CD8-positive, alpha-beta memory T cell (primary cell): Measurements from ENCODE around the gene RALB. TPM values are rescaled to one million over a fixed set of nuclear protein-coding genes. Genes with fewer than 3 reads are reported as not detected.

ENCODE experiments used
- CTCF ChIA-PET: fragments of 350-600 bp; sonication (Branson Sonifier 250); formaldehyde crosslinking; loops from one replicate; lab custom pipeline; 2021; ENCODE audit warnings: antibody characterized with exemption; lab: Charles Lee
- POLR2A ChIA-PET: fragments of 350-600 bp; sonication (Branson Sonifier 250); formaldehyde crosslinking; loops from one replicate; lab custom pipeline; 2021; ENCODE audit warnings: antibody characterized with exemption; lab: Charles Lee
- DNase-seq, 5 donors: peaks; one replicate each; pipeline versions ENCODE4 v3.0.0 to v3.0.0-alpha.2; 2020 to 2022; ENCODE audit warnings: mixed read lengths in 1 of 5
- H3K27ac ChIP-seq: one replicate; pipeline ENCODE4 v1.7.0; 2013; ENCODE audit warnings: low read depth, mild to moderate bottlenecking, low read length, moderate library complexity
- H3K27me3 ChIP-seq: 2 replicates; pipeline ENCODE4 v1.7.0; 2013; ENCODE audit warnings: low read length, mild to moderate bottlenecking; ENCODE audit not compliant: insufficient read depth, poor library complexity, severe bottlenecking
- H3K36me3 ChIP-seq: 2 replicates; pipeline ENCODE4 v1.7.0; 2013; ENCODE audit warnings: mild to moderate bottlenecking, low read length, moderate library complexity; ENCODE audit not compliant: insufficient read depth
- H3K4me1 ChIP-seq: 2 replicates; pipeline ENCODE4 v1.7.0; 2013; ENCODE audit warnings: mild to moderate bottlenecking, low read length, moderate library complexity; ENCODE audit not compliant: insufficient read depth
- H3K4me3 ChIP-seq: 2 replicates; pipeline ENCODE4 v1.7.0; 2013; ENCODE audit warnings: mild to moderate bottlenecking, low read length
- H3K9me3 ChIP-seq: 2 replicates; pipeline ENCODE4 v1.7.0; 2013; ENCODE audit warnings: mild to moderate bottlenecking, low read length
- H3K27ac Mint-ChIP-seq, 8 donors: one replicate each; pipeline ENCODE4 v1.8.0; 2020 to 2021; ENCODE audit warnings: mixed read lengths in 8 of 8, mild to moderate bottlenecking in 6 of 8, inconsistent platforms in 3 of 8, moderate library complexity in 3 of 8
- H3K27me3 Mint-ChIP-seq, 2 donors: one replicate each; pipeline ENCODE4 v1.8.0; 2020 to 2021; ENCODE audit warnings: mixed read lengths in 2 of 2, mild to moderate bottlenecking in 1 of 2, moderate library complexity in 1 of 2
- H3K36me3 Mint-ChIP-seq, 3 donors: one replicate each; pipeline ENCODE4 v1.8.0; 2020 to 2021; ENCODE audit warnings: mixed read lengths in 3 of 3, inconsistent platforms in 1 of 3, mild to moderate bottlenecking in 1 of 3
- H3K4me1 Mint-ChIP-seq, 3 donors: one replicate each; pipeline ENCODE4 v1.8.0; 2020 to 2021; ENCODE audit warnings: mixed read lengths in 3 of 3, inconsistent platforms in 1 of 3, mild to moderate bottlenecking in 1 of 3
- H3K4me3 Mint-ChIP-seq, 7 donors: one replicate each; pipeline ENCODE4 v1.8.0; 2020 to 2021; ENCODE audit warnings: mixed read lengths in 7 of 7, mild to moderate bottlenecking in 6 of 7, moderate library complexity in 4 of 7, inconsistent platforms in 2 of 7
- H3K9me3 Mint-ChIP-seq, 5 donors: one replicate each; pipeline ENCODE4 v1.8.0; 2020 to 2022; ENCODE audit warnings: mixed read lengths in 5 of 5, mild to moderate bottlenecking in 3 of 5, moderate library complexity in 2 of 5, inconsistent platforms in 1 of 5
- polyA plus RNA-seq: library from polyadenylated mRNA; unstranded; fragments of 300-500 nt; fragmentation: Illumina TruSeq; gene quantifications from one replicate; pipeline ENCODE4 v1.2.3, GENCODE V29; 2021
- total RNA-seq, 2 experiments: library from RNA; stranded (reverse); gene quantifications; one replicate each; pipeline ENCODE4 v1.2.3, GENCODE V29; 2021

RALB gene
- total and polyA plus RNA-seq, 3 experiments from 2014 or later = 32.5 to 39.6 (median 37.3) TPM

DNA sequence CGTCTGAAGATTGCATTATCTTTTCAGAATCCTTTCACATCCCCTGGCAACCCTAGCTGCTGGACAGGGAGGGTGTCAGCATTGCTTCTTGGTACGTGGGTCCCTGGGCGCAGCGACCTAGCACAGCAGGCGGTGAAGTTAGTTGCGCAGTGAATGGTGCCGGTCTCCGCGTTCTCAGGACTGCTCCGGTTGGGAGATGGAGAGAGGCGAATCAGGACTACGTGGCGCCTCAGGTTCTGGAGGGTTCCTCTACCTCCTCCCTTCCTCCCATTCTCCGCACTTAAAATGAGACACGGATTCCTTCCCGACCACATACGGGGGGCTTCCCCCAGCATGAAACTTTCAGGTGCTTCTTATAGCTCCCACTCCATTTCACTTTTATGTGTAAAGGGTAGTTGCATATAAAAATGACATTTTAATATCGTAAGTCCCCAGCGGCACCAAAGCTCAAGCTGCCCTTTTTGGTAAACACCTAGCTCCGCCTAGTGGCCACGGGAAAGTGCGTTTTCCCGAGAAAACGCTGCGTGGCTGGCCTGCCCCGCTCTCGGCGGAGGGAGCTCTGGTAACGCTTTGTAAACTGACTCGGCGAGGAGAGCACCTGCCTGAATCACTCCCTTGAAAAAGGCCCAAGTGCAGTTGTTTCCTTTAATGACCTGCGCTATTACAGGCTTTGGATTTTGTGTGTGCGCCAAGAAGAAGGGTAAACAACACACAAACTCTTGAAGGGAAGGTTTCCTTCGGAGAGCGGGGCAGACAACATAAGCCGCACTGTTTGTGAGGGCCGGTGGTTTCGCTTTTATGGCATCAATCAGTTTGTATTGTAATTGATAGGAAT lies 60.4 kb downstream of the RALB start:
- Histone ChIP-seq H3K4me1 (peaks cover 9% of the 10 kb centered on the region), H3K36me3 (no peaks in the 10 kb centered on the region), H3K27me3 (no peaks in the 10 kb centered on the region), H3K9me3 (no peaks in the 10 kb centered on the region), H3K27ac (no peak overlapping the region), H3K4me3 (peak overlapping the region; percentile 54)
- H3K36me3 Mint-ChIP-seq = no peaks in the 10 kb centered on the region
- CTCF ChIA-PET = interaction anchor here (0.6 to 4.3 kb wide), 32 partner anchors 10 to 672 kb away, joined by 3 to 39 read pairs (median 4); partner anchors contain the start of gene TMEM185B
- H3K4me3 Mint-ChIP-seq = peak overlapping the region; percentile 38 to 92 (median 81)
- H3K27me3 Mint-ChIP-seq = peaks cover 8 to 11% of the 10 kb centered on the region in 2 donors
- POLR2A ChIA-PET = interaction anchor here (0.5 to 0.9 kb wide), 3 partner anchors 15 to 136 kb away, joined by 3 to 4 read pairs (median 3); partner anchors contain the start of gene RALB
- peak overlapping the region in 4 of 8 donors; percentile 51 to 83 (median 68) for H3K27ac Mint-ChIP-seq
- DNase-seq = peak; percentile 39 to 74 (median 46)
- no peaks in the 10 kb centered on the region for H3K9me3 Mint-ChIP-seq
- peaks cover 15 to 24% (median 16%) of the 10 kb centered on the region in 3 donors for H3K4me1 Mint-ChIP-seq

DNA sequence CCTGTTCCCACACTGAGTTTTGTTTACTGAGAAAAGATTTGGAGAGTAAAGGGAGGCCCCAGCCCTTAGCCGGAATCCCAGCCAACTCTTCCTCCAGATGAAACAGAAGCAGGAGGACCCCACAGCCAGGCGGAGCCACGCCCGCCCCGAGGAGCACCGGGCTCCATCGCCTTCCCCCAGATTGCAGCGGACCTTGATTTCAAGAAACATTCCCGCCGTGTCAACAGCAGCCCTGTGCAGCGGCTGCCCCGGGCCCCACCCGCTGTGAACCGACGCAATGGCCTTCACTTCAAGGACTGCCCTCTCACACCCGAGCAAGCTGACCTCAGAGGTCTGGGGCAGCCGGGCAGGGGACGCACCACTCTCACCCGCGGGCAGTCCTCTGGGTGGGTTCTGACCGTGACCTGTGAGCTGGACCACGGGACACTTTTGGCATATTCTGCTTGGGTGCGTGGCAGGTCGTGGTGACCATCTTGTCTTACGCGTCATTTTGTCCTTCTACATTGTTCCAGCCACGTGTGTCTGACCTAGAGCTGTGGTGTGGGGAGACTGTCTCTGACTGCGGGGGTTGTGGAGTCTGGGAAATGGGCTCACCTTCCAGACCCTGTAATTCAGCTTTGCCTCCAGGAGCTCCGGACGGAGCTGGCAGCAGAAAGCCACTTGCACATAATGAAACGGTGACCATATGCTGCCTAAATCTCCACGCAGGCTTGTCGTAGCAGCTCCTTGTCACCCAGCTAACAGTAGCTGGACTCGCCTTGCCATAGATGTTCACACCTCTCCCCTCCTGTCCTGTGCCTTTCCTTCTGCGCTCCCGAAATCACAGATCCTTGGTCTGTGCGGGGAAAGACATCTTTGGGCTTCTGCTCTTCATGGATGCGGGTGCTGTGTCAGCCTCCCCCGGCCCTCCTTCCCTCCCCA lies 61.3 kb downstream of the RALB start:
- Histone ChIP-seq H3K36me3 (no peaks in the 10 kb centered on the region), H3K4me1 (peaks cover 9% of the 10 kb centered on the region), H3K4me3 (peak overlapping the region; percentile 54), H3K27me3 (no peaks in the 10 kb centered on the region), H3K27ac (no peak overlapping the region), H3K9me3 (no peaks in the 10 kb centered on the region)
- H3K4me1 Mint-ChIP-seq = peaks cover 15 to 24% (median 16%) of the 10 kb centered on the region in 3 donors
- H3K4me3 Mint-ChIP-seq = peak overlapping the region in 6 of 7 donors; percentile 39 to 90 (median 70)
- peaks cover 8 to 11% of the 10 kb centered on the region in 2 donors for H3K27me3 Mint-ChIP-seq
- ChIA-PET POLR2A (interaction anchor here (0.7 to 0.9 kb wide), 2 partner anchors 61 to 137 kb away, joined by 3 to 4 read pairs; partner anchors contain the start of gene RALB), CTCF (interaction anchor here (0.8 to 4.3 kb wide), 30 partner anchors 10 to 673 kb away, joined by 3 to 39 read pairs (median 4); partner anchors contain the start of gene TMEM185B)
- no peak for DNase-seq
- no peaks in the 10 kb centered on the region for H3K36me3 Mint-ChIP-seq
- H3K27ac Mint-ChIP-seq = peak overlapping the region in 2 of 8 donors; percentile 6 to 19
- H3K9me3 Mint-ChIP-seq = no peaks in the 10 kb centered on the region

DNA sequence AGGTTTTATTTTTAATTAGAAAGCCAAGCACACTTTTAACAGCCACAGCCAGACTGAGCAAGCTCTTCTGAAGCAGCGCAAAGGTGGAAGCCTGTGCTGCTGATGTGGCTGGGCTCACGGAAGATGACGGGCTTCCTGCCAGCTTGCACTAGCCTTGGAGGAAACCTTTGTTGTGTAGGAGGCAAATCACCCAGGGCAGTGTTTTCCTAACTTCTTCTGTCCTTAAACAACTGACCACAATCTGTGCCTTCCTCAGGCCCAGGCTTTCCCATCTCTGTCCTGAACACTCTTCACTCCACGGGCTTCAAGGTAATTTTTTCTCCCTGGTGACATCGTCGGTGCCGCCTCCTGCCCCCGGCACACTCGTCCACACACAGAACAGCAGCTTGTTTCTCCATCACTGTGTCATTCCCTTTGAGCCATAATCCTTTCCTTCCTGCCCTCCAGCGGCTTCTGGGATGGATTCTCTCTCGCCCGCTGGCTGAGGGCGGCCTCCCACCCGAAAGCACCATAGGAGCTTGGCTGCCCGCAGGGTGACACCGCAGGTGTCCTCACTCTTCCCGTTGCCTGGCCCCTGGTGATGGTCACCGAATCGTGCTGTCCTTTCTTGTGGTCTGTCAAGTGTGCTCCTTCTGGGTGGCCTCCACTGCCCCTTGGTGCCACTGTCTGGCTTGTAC lies 62.2 kb downstream of the RALB start:
- Histone ChIP-seq H3K4me1 (peaks cover 9% of the 10 kb centered on the region), H3K27ac (no peak overlapping the region), H3K27me3 (no peaks in the 10 kb centered on the region), H3K9me3 (no peaks in the 10 kb centered on the region), H3K4me3 (no peak overlapping the region), H3K36me3 (no peaks in the 10 kb centered on the region)
- no peaks in the 10 kb centered on the region for H3K36me3 Mint-ChIP-seq
- ChIA-PET POLR2A (no interaction called here), CTCF (interaction anchor here (0.8 to 4.3 kb wide), 8 partner anchors 9 to 673 kb away, joined by 3 to 39 read pairs (median 8); no protein-coding TSS in a partner anchor)
- peak overlapping the region in 4 of 7 donors; percentile 14 to 78 (median 40) for H3K4me3 Mint-ChIP-seq
- peak overlapping the region in 2 of 8 donors; percentile 6 to 78 for H3K27ac Mint-ChIP-seq
- H3K4me1 Mint-ChIP-seq = peaks cover 15 to 24% (median 16%) of the 10 kb centered on the region in 3 donors
- peak in 1 of 5 donors; percentile 47 for DNase-seq
- H3K27me3 Mint-ChIP-seq = peaks cover 8 to 11% of the 10 kb centered on the region in 2 donors
- H3K9me3 Mint-ChIP-seq = no peaks in the 10 kb centered on the region

DNA sequence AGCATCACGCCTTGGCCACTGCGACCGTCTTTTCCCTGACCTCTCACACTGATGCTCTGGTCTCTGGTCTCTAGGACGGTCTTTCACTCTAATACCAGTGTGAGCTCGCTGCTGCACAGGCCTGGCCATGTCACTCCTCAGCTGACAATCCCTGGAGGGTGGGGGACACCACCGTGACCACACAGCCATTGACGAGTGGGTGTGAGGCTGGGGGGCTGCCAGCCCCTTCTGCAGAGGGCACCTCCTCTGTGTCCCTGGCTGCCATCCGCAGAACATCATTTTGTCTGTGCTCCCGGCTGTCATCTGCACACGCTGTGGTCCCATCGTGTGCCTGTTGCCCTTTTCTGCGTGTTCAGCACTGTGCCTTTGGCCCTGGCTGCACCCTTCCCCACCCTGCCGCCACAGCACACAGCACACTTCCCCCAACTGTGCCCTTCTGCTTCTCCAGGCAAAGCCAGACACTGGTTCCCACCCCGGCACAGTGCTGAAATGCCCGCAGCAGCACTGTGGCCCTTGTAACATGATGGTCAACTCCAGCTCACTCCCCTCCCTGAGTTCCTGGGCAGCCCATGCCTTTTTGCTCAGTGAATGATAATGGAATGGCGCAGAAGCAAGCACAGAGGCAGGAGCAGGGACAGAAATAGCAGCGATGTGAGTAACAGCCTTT lies 62.8 kb downstream of the RALB start:
- Histone ChIP-seq H3K27ac (no peak overlapping the region), H3K27me3 (peaks cover 3% of the 10 kb centered on the region), H3K4me1 (peaks cover 9% of the 10 kb centered on the region), H3K36me3 (no peaks in the 10 kb centered on the region), H3K4me3 (no peak overlapping the region), H3K9me3 (no peaks in the 10 kb centered on the region)
- H3K27me3 Mint-ChIP-seq = peaks cover 8 to 11% of the 10 kb centered on the region in 2 donors
- H3K27ac Mint-ChIP-seq = no peak overlapping the region
- peaks cover 15 to 24% (median 16%) of the 10 kb centered on the region in 3 donors for H3K4me1 Mint-ChIP-seq
- ChIA-PET POLR2A (no interaction called here), CTCF (interaction anchor here (1.8 to 4.3 kb wide), 2 partner anchors 109 to 206 kb away, joined by 7 to 19 read pairs; no protein-coding TSS in a partner anchor)
- DNase-seq = no peak
- no peaks in the 10 kb centered on the region for H3K36me3 Mint-ChIP-seq
- no peaks in the 10 kb centered on the region for H3K9me3 Mint-ChIP-seq
- H3K4me3 Mint-ChIP-seq = peak overlapping the region in 3 of 7 donors; percentile 15 to 78 (median 35)

DNA sequence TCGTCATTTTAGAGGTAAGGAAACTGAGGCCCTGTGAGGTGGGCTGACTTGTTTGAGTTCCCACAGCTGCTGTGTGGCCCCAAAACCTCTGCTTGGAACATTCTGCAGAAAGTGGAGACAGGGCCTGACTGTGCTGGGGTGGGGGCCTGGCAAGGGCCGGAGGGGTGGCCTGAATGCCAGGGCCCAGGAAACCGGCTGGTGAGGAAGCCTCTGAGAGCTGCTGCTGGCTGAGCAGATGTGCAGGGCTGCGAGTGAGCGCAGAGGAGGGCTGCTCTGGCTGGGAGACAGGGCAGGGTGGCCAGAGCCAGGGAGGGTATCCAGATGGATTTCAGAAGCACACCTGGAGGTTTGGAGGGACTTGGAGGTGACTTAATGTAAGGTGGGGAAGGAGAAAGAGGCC lies 63.4 kb downstream of the RALB start:
- no peak overlapping the region for H3K27ac ChIP-seq
- ChIA-PET POLR2A (no interaction called here), CTCF (no interaction called here)
- DNase-seq = no peak
- H3K36me3 ChIP-seq = no peaks in the 10 kb centered on the region
- H3K27ac Mint-ChIP-seq = no peak overlapping the region
- H3K9me3 ChIP-seq = no peaks in the 10 kb centered on the region
- H3K4me1 ChIP-seq = peaks cover 9% of the 10 kb centered on the region
- H3K27me3 Mint-ChIP-seq = peaks cover 8 to 11% of the 10 kb centered on the region in 2 donors
- H3K4me3 Mint-ChIP-seq = no peak overlapping the region
- H3K9me3 Mint-ChIP-seq = no peaks in the 10 kb centered on the region
- H3K4me1 Mint-ChIP-seq = peaks cover 15 to 24% (median 16%) of the 10 kb centered on the region in 3 donors
- H3K27me3 ChIP-seq = peaks cover 3% of the 10 kb centered on the region
- H3K36me3 Mint-ChIP-seq = no peaks in the 10 kb centered on the region
- H3K4me3 ChIP-seq = no peak overlapping the region

DNA sequence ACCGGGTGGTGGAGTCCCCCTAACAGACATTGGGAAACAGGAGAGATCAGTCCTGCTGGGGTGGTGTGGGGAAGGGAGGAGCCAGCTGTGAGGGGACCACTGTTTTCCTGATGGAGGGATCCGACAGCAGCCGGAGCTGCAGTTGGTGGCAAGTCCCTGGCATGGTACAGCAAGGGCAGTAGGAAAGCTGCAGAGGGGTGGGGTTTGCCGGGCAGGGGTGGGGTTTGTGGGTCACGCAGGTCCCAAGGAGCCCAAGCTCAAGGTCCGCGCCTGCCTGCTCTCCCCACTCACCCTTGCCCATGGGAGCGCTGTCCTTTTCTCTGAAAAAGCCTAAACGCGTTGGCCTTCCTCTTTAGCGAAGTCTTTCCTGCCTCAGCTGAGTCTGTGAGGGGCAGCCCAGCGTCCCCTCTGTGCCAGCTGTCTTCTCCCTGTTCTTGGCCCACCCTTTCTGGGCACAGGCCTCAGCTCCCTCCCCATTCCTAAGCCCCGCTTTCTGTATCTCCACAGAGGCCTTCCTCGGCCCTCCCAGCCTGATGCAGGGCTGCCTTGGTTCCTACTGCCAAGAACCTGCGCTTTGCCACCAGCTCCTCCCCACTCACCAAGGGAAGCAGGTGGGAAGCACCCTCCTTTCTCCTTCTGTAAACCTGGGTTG lies 64.0 kb downstream of the RALB start:
- POLR2A ChIA-PET = no interaction called here
- peaks cover 15 to 25% (median 16%) of the 10 kb centered on the region in 3 donors for H3K4me1 Mint-ChIP-seq

More for the DNA sequence above, 64.0 kb downstream of the RALB start:
- CTCF ChIA-PET = no interaction called here
- no peak overlapping the region for H3K4me3 ChIP-seq
- Mint-ChIP-seq H3K27ac (no peak overlapping the region), H3K27me3 (peaks cover 8 to 11% of the 10 kb centered on the region in 2 donors), H3K36me3 (no peaks in the 10 kb centered on the region), H3K9me3 (no peaks in the 10 kb centered on the region), H3K4me3 (no peak overlapping the region)
- H3K4me1 ChIP-seq = peaks cover 9% of the 10 kb centered on the region
- H3K27me3 ChIP-seq = peaks cover 3% of the 10 kb centered on the region
- no peaks in the 10 kb centered on the region for H3K9me3 ChIP-seq
- no peaks in the 10 kb centered on the region for H3K36me3 ChIP-seq
- no peak overlapping the region for H3K27ac ChIP-seq
- DNase-seq = no peak
